ENCODE measurements around the gene SLC17A9. TPM values are rescaled to one million over a fixed set of nuclear protein-coding genes. Genes with fewer than 3 reads are reported as not detected.

The SLC17A9 gene
- total RNA-seq, 1 donor = 2.0 TPM

DNA sequence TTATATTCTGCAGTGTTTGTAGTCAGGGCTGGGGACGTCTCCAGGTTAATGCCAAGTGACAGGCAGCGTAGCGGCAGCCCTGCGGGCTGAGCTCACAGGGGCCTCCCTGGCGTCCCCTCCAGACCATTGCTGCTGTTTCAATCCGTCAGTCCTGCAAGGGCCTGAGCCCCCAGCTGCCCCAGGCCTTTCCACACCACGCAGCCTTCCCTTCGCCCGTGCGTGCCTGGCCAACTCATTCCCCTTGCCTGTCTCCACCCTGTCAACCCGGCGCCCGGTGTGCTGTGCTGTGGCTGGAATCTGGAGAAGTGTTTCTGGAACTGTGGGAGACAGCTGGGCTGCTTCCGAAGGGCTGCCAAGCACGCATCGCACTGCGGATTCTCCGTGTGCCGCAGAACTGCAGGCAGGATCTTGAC lies 42.4 kb downstream of the SLC17A9 start:
- DNase-seq (ENCODE audit: low read depth) = no peak
- H3K4me3 ChIP-seq (ENCODE audit: low read depth, low read length) = no peak overlapping the region
- TF ChIP-seq, protein P1, sequence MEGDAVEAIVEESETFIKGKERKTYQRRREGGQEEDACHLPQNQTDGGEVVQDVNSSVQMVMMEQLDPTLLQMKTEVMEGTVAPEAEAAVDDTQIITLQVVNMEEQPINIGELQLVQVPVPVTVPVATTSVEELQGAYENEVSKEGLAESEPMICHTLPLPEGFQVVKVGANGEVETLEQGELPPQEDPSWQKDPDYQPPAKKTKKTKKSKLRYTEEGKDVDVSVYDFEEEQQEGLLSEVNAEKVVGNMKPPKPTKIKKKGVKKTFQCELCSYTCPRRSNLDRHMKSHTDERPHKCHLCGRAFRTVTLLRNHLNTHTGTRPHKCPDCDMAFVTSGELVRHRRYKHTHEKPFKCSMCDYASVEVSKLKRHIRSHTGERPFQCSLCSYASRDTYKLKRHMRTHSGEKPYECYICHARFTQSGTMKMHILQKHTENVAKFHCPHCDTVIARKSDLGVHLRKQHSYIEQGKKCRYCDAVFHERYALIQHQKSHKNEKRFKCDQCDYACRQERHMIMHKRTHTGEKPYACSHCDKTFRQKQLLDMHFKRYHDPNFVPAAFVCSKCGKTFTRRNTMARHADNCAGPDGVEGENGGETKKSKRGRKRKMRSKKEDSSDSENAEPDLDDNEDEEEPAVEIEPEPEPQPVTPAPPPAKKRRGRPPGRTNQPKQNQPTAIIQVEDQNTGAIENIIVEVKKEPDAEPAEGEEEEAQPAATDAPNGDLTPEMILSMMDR (IDR thresholded peaks at IDR 0.05; ENCODE audit: insufficient read depth, low read length) = no peak

DNA sequence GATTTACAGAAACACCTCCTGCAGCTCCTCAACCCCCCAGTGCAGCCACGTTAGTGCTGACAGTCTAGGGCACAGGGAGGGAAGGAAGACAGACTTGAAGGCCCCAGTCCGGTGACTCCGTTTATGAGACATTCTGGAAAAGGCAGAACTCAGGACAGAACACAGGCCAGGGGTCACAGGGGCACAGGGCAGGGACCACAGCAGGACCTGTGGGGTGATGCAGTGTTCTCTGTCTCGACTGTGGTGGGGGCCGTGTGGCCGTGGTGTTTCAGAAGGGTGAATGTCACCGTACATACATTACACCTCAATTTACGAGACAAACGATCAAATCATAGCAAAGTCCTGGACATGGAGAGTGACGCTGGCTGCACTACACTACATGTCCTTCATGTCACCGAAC lies 43.0 kb downstream of the SLC17A9 start:
- TF ChIP-seq, protein P1 (IDR thresholded peaks at IDR 0.05; ENCODE audit: insufficient read depth, low read length) = no peak
- H3K4me3 ChIP-seq (ENCODE audit: low read depth, low read length) = no peak overlapping the region
- DNase-seq (ENCODE audit: low read depth) = no peak

DNA sequence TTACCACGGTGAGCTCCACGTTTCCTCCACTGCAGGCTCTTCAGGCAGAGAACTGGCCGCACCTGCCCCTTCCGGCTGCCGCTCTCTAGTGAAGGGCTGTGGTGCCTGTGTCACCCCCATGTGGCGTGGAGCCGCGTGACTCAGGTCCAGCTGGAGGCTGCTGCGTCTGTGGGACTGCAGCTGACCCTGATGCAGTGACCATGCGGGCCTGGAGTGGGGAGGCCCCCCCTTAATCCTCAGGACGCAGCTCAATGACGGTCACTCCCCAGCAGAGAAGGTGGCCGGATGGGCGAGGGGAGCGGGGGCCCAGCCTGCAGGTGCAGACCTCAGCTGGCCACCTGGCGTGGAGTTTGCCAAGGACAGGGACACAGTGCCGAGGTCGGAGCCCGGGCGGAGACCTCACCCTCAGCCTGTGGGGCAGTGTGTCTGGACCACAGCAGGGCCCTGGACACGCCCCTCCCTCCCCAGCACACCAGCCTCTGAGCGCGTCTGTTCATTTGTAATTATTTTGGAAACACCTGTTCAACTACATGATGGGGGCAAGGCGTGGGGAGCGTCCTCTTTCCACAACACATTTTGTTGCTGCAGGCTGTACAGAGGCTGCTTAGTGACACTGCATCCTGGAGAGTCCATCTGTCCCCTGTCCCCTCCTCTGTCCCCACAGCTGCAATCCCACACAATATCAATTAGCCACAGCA lies 43.5 kb downstream of the SLC17A9 start:
- no peak for DNase-seq (ENCODE audit: low read depth)
- no peak overlapping the region for H3K4me3 ChIP-seq (ENCODE audit: low read depth, low read length)
- TF ChIP-seq, protein P1 (IDR thresholded peaks at IDR 0.05; ENCODE audit: insufficient read depth, low read length) = no peak

DNA sequence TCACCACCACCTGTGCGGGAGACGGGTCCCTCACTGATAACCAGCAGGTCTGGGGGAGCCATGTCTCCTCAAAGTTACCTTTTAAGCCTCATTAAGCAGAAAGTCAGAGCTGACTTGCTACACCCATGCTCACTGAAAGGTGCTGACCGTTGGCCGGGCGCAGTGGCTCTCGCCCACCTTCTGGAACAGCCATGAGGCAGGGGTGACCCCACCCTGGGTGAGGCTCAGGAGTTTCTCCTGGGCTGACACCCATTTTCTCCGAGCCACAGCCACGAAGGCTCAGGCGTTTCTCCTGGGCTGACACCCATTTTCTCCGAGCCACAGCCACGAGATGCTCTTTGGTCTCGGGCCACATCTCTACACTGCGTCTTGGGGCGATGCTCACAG lies 44.1 kb downstream of the SLC17A9 start:
- TF ChIP-seq, protein P1 (IDR thresholded peaks at IDR 0.05; ENCODE audit: insufficient read depth, low read length) = no peak
- no peak for DNase-seq (ENCODE audit: low read depth)
- H3K4me3 ChIP-seq (ENCODE audit: low read depth, low read length) = no peak overlapping the region

DNA sequence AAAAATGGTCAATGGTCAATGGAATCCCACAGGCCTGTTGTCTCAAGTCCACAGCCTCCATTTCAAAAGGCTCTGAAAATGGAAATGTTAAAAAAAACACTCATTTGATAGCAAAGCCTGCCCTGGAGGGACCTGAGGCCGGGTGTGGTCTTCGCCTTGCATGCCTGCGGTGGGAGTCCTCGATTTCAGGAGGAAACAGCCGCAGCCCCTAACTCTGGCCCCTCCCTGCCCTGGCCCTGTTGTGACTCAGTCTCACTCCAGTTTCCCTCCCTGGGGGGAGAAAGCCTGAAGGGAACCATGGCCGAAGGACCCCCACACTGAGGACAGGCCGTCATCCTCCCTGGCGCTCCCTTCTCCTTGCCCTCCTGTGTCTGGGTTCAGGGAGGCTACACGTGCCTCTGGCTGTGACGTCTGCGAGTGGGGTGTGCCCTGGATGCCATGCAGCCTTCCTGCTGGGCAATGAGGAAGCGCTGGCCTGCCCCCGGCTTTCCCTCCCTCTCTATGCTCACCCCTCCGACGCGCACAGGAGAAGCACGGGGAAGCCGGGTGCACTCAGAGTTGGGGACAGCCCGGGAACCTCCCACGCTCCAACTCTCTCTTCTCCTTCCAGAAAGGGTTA lies 45.0 kb downstream of the SLC17A9 start:
- DNase-seq (ENCODE audit: low read depth) = no peak
- TF ChIP-seq, protein P1 (IDR thresholded peaks at IDR 0.05; ENCODE audit: insufficient read depth, low read length) = no peak

DNA sequence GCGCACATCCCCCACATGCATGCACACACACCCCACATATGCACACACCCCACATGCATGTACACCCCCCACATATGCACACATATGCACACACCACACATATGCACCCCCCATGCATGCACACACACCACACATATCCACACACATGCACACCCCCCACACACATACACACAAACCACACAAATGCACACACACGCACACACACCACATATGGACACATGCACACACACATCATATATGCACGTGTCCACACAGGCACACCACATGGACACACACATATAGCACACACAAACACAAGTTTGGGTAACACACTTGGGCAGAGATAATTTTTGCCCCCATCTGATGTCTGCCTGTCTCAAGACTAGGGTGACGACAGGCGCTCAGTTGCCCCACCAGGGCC lies 45.9 kb downstream of the SLC17A9 start:
- DNase-seq (ENCODE audit: low read depth) = no peak
- no peak overlapping the region for H3K4me3 ChIP-seq (ENCODE audit: low read depth, low read length)
- TF ChIP-seq, protein P1 (IDR thresholded peaks at IDR 0.05; ENCODE audit: insufficient read depth, low read length) = no peak

More for the DNA sequence above, 45.0 kb downstream of the SLC17A9 start:
- H3K4me3 ChIP-seq (ENCODE audit: low read depth, low read length) = no peak overlapping the region

Data from fibroblast of the aortic adventitia (primary cell).